Mesenteric fat pad (tissue), 1 donor: ENCODE results near the gene LAMC2. TPM values are rescaled to one million over a fixed set of nuclear protein-coding genes. Genes with fewer than 3 reads are reported as not detected.

ENCODE experiments used
- DNase-seq: peaks from one replicate; pipeline ENCODE4 v3.0.0-alpha.2; 2020; ENCODE audit warnings: low spot score
- total RNA-seq: library from RNA; stranded (reverse); fragmentation: NEBNext Ultra II Directional; extraction: Animal tissue kit (Norgen Biotek cat#: 25700); gene quantifications from one replicate; pipeline ENCODE4 v1.2.1, GENCODE V29; 2021
- donor health status: DM: yes; HTN: yes; CAD: no.

The LAMC2 gene
- total RNA-seq, 1 donor from 2014 or later: 1.0 TPM

DNA sequence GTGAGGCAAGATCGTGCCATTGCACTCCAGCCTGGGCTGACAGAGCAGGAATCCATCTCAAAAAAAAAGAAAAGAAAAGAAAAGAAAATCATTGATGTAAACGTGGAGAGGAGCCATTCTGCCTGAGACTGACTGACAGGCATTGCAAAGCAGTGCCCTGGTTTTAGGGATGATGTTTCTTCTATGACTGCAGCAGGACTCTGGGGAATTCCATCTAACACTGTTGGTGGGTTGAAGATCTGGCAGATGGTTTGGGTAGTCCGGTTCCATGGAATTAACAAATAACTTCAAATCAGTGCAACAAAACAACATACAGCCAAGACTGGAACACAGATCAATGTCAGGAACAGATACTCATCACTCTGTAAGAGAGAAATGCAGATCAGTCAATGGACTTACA is 17.8 kb upstream of the LAMC2 start:
- no peak for DNase-seq

GRCh38 chr1:183173828-183174227 is 12.2 kb upstream of the LAMC2 start:
- no peak for DNase-seq

DNA sequence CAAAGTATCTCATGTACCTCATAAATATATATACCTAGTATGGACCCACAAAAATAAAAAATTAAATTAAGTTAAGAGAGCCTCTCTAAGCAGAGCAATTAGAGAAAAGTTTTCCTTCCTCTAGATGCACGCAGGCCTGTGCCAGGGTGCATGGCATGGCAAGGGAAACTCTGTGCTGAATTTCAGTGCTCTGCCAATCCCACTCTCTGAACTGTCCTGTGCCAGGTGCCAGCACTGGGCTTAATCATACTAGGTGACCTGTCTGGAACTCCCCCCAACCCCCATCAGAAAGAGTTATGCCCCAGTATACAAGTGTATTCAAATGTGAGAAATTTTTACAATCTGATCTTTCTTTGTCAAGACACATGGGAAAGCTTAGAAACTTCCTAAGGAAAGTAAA is 10.4 kb upstream of the LAMC2 start:
- DNase-seq: no peak

DNA sequence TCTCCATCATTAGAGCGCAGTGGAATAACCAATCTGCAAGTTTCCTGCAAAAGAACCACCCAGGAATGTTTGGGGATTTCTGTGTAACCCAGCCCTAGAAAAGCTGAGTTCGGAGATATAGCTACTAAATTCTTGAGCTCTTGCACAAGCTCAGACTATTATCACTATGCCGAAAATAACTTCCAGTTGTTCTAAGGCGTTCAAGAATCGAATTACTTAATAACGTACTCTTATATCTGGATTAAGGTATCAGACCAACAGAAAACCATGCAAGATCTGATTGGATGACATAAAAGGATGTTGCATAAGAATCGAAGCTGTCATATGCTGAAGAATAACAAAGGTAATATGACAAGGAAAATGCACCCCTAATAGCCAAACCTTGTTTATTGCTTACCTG is 7.5 kb upstream of the LAMC2 start:
- no peak for DNase-seq

GRCh38 chr1:183179033-183179432 is 7.0 kb upstream of the LAMC2 start:
- DNase-seq: no peak

- no peak for DNase-seq
Observed at GRCh38 chr1:183180218-183180617, 5.8 kb upstream of the LAMC2 start.

GRCh38 chr1:183180634-183181056 is 5.4 kb upstream of the LAMC2 start:
- DNase-seq: no peak

DNA sequence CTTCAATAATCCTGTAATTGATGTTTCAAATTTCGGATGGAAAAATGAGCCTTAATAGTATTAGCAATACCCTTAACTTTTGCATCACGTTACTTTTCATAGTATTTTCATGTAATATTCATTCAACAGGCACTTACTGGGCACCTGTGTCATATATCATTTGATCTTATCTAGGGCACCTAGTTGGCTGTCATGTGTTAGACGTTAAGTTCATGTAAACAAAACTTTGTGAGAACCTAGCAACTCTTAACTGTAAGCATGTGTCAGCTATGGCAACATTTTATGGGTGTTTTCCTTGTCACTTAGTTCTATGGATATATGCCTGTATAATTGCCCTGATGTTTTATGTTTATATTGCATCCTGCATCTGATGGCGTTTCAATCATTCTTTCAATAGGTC is 777 bp downstream of the LAMC2 start:
- DNase-seq: no peak

DNA sequence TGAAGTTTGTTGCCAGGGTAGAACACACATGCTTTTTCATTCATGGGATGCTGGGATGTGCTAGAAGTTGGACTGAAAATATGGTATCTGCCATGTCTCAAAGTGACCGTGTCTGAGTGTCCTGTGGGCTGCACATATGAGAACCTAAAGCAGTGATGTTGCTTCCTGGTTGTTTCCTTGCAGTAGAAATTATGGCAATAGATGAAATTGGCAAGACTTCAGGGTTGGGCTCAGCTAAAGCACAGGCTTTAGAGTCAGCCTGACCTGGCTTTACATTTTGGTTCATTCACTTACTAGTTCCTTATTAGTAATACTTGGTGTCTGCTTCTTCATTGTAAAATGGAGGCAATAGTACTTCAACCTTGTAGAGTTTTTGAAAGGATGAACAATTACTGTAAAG is 2.2 kb downstream of the LAMC2 start:
- no peak for DNase-seq

GRCh38 chr1:183191833-183192232 is 5.8 kb downstream of the LAMC2 start:
- DNase-seq: no peak

DNA sequence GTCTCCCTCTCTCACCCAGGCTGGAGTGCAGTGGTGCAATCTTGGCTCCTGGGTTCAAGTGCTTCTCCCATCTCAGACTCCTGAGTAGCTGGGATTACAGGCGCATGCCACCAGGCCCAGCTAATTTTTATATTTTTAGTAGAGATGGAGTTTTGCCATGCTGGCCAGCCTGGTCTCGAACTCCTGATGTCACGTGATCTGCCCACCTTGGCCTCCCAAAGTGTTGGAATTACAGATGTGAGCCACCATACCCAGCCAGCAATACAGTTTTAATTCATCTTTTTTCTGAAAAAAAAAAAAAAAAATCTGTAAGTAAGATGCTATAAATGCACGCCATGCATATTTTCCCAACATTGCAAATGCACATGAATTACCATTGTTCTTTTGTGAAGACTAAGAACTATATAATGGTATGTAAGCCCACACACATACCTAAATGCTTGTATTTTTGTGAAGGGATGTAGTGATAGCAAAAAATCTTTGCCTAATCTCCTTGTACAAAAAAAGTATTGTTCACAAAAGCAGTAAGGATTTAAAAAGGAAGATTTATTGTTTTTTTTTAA is 8.0 kb downstream of the LAMC2 start:
- DNase-seq: no peak

GRCh38 chr1:183194527-183195141 is 8.6 kb downstream of the LAMC2 start:
- DNase-seq: no peak

DNA sequence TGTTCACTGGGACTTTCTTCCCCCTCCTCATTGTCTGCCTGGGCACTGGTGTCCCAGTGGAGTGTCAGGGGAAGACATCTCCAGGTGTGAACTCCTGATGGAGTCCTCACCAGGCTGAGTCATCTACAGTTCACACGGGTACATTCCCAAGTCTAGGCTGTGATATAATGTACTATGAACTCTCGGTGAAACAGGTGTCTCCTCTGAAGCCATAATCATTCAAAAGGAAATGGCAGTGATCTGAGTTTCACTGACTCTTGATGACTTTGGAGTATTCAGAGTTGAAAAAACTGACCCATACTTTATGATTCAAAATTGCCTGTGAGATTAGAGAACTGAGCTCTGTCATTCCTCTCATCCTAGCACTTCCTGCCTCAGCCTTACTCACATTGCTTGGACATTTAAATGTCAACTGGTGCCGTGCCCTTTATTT is 9.1 kb downstream of the LAMC2 start:
- DNase-seq: no peak

GRCh38 chr1:183197762-183198161 is 11.7 kb downstream of the LAMC2 start:
- DNase-seq: no peak

DNA sequence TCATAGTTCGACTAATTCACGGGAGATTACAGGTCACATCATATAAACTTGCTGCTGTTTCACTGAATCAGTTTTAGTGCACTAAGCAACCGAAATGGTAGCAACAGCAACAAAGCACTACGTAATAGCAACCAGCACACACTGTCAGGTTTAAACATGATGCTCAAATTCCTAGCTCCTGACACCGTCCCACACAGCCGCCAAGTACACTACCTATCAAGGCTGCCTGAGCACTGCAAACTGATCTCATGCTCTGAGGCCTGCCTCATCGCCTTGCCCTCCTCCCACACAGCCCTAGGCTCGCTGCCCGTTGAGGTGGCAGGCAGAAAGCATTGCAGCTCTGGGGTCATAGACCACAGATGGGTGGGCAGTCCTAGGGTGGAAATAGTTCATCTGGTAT is 12.4 kb downstream of the LAMC2 start:
- DNase-seq: no peak

GRCh38 chr1:183199304-183199703 is 13.2 kb downstream of the LAMC2 start:
- DNase-seq: no peak

DNA sequence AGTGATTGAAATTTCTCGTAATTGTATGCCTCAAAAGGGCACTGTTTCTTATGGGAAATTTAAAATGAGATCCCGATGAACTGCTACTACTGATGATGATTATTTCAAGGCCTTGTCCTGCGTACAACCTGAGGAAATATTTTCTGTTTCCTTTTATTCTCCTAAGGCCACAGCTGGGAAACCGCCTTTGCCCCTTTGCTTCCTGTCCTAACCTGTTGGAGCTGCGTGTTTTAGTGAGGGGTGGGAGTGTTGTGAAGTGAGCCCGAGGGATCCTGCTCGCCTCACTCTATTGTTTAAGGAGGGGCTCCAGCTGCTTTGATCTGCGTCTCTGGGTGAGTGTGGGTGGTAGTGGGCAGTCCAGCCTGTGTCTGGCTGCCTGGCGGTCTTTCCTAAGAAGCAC is 14.4 kb downstream of the LAMC2 start:
- no peak for DNase-seq

- DNase-seq: no peak
Observed at GRCh38 chr1:183203094-183203493, 17.0 kb downstream of the LAMC2 start.

DNA sequence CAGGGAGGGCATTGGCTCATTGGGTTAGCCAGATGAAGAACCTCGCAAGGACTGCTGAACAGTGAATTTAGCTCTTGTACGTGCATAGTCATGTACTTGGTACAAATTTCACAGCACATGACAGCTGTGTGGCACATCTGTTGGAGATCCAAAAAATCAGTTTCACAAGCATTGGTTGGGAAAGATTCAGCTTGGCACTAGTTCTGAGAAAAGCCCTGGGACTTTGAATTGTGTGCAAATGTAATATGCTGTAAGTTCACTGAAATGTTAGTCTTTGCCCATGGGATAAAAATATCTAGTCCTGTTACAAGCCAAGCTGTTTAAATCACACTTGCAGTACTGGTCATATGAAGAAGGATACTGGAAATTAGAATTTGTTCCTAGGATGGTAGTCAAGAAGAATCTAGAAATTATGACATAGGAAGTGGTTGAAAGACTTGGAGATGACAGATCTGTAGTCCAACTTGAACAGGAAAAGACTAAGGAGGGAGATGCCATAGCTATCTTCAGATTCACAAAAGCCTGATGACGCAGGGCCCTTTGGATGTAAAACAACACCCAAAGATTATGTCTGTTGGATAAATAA is 19.2 kb downstream of the LAMC2 start:
- no peak for DNase-seq

DNA sequence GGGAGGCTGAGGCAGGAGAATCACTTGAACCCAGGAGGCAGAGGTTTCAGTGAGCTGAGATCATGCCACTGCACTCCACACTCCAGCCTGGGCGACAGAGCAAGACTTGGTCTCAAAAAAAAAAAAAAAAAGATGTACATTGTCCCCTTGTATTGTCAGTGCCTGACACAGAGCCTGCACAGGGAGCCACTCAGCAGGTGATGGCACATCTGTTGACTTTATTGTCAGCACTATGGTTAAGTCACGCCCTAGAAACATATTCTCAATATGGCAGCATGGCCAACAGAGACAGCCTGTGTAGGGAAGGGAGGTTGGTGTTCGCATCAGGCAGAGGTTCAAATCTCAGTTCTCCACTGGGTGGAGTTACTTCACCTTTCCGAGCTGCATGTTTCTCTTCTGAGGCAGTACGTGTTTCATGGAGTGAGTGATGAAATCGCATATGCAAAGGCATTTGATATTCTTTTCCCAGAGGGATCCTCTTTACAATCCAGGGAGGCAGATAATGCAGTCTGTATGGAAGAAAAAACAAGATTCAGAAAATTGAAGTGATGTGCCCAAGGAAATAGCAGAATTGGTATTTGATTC is 20.6 kb downstream of the LAMC2 start:
- DNase-seq: no peak

- DNase-seq: no peak
Observed at GRCh38 chr1:183209533-183210158, 23.6 kb downstream of the LAMC2 start.

GRCh38 chr1:183210681-183211080 is 24.6 kb downstream of the LAMC2 start:
- no peak for DNase-seq
